ENCODE measurements around the gene GGT6.

The GGT6 gene

DNA sequence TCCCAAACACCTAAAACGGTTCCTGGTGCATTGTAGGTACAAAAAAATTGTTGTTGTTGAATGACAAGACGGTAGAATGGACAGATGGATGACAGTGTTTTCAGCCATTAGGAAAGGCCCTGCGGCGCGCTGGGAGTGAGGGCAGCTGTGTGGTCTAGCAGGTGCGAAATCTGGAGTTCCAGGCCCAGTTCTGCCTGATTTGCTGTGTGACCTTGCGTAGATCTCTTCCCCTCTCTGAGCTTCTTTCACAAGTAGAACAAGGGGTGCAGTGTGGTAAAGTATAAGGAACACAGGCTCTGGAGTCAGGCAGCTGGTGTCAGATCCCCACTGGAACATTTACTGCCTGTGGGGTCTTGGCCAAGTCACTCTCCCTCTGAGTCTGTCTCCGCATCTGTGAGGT, 36.4 kb downstream of the GGT6 start:
- DNase-seq (ENCODE audit: low read depth in 2 of 2) = no peak

DNA sequence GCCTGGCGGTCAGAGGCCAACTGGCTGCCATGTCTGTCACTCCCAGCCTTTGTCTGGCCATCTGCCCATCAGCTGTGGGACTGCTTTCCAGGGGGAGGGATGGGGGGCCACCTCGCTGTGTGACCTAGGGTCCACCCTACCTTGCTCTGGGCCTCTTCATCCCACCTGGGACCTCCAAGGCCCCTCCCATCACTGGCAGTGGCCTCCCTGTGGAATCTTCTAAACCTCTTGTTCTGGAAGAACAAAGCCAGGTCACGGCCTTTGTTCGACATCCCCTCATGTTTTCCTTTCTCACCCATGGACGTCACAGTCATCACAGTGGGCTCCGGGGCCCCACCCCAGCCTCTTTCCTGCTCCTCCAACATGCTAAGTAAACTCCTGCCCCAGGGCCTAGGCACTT, 37.7 kb downstream of the GGT6 start:
- DNase-seq (ENCODE audit: low read depth in 2 of 2) = no peak

DNA sequence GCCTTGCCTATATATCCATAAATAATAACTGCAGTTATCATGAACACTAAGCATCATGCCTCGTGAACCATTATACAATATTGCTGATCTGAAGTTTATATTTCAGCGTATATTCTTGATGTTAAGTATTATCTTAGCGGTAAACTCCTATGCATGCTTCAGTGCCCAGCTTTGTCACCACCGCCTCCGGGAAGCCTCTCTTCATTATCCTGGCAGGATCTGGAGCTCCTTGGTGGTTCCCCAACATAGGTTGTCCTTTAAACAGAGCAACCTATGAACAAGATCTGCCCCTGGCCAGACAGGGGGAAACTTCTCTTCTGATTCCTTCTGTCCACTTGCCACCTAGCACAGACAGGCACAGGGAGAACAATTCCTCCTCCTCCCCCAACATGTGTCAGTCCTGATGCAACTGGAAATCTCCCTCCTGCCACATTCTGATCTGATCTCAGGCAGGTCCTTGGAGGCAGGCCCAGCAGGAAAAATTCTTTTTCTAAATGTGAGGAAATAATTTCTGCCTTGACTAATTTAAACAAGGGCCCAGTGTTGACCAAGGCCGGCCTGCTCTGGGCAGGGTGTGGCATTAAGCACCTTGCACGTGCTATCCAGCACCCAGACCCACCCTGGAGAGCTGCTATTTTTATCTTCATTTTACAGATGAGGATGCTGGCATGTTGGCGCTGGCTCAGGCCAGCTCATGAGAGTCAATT, 39.3 kb downstream of the GGT6 start:
- DNase-seq (ENCODE audit: low read depth in 2 of 2) = no peak

DNA sequence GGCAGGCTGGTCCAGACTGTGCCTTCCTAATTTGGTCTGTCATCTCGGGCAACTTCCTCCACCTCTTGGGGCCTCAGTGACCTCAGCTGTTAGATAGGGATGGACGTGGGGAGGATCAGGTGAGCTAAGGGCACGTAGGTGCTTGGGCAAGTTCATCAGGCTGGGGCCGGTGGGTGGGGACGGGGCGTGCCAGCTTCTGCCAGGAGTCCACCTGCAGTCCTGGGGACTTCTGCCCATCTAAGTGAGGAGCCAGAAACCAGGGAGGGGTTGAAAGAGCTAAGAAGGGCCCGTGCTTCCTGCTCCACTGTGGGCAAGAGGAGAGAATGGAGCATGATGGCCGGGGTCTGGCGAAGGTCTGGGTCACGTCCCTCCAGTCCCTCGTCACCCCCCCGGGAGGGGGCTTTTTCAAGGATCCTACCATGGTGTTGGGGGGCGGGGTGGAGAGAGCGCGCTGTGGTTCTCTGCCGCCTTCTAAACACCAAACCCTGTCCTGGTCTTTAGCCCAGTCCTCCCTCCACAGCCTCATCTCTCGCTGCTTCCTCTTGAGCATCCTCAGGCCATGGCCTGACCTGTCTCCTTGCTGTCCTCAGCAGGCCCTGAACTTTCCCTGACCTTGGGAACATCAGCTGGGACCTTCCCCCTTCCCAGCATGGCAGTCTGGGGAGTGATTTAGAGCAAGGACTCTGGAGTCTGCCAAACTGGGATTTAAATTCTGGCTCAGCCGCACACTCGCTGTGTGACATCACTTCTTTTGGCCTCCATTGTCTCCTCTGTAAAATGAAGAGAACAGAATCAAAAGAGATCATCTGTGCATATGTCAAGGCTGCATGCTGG, 40.1 kb downstream of the GGT6 start:
- no peak for DNase-seq (ENCODE audit: low read depth in 2 of 2)

DNA sequence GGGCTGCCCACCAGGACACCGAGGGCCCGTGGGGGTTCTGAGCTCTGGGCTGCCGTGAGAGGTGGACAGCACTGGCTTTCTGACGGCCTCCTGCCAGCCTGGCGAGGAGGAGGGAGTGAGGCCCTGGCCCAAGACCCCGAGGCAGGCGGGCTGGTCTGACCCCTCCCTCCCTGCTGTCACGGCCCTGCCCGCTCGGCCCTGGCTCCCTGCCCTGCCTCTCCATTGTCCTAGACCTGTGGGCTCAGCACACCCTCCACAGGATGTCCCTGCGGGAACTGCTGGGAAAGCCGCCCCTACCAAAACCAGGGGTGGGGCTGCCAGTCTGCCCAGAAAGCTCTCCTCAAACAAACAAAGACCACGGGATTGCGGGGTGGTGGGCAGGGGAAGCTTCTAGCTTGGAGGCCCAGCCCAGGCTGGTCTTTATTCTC, 41.0 kb downstream of the GGT6 start:
- no peak for DNase-seq (ENCODE audit: low read depth in 2 of 2)

DNA sequence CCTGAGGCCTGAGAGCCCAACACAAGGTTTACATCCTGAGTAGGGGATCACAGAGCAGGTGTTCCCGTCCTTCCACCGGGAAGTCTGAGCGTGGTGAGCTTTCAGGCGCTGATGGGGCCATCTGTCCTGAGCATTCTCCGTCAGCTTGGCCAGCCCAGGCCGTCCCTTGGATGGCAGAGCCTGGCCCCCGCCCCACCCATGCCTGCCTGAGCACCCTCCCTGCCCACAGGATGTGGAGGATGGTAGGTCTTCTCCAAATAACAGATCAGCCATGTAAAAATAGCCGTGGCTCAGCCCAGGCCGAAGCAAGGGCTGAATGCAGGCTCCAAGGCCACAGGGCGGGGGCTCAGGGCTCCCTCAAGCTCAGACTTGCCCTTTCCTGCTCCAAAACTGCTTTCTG, 41.5 kb downstream of the GGT6 start:
- no peak for DNase-seq (ENCODE audit: low read depth in 2 of 2)

DNA sequence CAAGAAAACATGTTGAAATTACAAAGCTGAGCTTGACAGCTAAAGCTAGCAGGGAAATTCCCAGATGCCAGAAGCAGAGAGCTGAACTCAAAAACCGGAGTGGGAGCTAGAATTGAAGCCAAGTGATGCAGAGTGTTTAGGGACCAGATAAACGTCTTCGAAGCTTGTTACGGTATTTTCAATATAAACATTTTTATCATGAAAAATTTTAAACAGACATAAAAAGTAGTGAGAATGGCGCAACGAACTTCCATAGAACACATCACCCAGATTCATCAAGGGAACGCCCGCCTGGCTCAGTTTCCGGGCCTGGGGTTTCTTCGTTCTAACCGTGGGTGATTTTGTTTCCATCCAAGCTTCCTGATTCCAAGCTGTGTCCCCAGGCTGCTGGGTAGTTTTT, 43.6 kb downstream of the GGT6 start:
- DNase-seq (ENCODE audit: low read depth in 2 of 2) = no peak

DNA sequence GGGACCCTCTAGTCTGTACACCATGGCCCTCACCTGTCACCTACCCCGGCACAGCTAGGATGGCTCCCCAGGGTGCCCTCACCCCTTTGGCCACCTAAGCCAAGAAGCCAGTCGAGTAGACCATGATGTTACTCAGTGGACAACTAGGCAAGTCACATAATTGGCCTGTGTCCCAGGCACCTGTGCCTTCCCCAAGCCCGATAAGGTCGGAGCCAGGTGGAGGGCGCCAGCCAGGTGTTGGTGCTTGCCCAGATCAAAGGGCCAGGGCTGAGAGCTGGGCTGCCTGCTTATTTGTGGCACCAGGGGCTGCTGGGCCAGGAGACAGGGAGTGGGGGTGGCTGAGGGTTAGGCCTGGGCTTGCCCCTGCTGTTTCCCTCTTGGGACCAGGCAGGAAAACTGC, 44.9 kb downstream of the GGT6 start:
- no peak for DNase-seq (ENCODE audit: low read depth in 2 of 2)

DNA sequence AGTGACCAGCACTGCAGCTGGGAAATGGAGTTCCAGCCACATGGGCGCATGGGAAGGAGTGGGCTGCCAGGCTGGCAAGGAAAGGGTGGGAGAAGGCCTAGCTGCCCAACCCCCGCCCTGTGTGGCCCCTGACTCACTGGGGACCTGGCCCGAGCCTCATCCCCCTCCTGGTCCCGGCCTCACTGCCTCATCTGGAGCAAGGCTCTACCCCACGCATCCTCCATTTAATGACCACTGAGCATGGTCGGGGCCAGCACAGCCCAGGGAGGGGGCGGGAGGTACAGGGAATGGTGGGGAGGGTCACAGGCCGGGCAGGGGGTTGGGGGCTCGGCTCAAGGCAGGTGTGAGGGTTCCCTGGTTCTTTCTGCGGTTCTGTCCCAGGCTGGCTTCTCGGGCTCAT, 45.6 kb downstream of the GGT6 start:
- DNase-seq (ENCODE audit: low read depth in 2 of 2) = no peak

DNA sequence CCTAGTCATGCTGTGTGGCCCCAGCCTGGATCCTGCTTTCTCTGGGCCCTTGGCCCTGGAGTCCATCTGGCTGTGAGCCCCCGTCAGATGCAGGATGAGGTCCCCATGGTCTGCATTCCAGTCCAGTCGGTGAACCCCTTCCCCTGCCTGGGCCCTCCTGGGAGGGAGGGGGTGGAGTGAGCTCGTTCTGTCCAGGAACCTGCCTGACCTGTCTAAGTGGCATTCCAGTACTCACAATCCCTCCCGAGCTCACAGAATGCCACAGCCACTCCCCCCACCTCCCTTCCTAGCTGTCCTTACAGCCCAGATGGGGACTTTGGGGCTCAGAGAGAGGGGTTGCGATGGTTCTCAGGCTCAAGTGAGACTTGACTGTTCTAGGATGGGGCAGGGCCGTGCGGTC, 46.2 kb downstream of the GGT6 start:
- DNase-seq (ENCODE audit: low read depth in 2 of 2) = no peak

DNA sequence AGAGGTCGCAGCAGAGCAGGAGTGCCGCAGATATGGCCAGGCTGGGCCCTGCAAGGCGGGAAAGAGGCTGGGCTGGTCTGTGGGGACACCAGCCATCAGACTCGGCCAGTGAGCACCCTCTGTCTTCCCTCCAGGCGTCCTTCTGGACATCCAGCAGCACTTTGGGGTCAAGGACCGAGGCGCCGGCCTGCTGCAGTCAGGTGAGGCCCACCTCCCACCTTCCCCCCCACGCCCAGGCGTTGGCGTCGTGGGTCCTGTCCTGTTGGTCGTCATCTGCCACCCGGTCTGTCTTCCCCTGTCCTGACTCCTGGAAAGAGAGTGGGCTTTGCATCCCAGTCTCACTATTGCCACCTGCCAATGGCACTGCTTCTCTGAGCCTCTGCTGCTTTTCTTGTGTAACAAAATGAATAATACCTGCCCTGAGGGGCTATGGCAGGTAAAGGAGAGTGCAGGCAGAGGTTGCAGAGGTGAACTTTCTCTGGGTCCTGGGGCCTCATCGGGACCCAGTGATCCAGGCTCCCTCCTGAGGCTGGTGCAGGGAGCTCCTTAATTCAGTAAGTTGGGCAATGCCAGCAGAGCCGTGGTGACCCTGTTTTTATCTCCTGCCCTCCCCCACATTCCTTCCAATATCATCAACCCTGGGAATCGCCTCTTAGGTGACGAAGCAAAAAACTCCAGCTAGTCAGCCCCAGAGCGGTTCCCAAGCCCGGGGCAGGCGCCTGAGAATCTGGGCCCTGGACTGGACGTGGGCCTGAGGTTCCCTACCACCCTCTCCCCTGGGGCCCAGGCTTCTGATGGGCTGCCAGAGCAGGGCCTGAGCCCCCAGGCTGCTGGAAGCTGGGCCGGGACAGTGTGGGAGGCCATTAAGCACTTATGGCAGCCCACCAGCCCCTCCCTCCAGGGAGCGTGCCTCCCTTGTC, 47.0 kb downstream of the GGT6 start:
- DNase-seq (ENCODE audit: low read depth in 2 of 2) = no peak

DNA sequence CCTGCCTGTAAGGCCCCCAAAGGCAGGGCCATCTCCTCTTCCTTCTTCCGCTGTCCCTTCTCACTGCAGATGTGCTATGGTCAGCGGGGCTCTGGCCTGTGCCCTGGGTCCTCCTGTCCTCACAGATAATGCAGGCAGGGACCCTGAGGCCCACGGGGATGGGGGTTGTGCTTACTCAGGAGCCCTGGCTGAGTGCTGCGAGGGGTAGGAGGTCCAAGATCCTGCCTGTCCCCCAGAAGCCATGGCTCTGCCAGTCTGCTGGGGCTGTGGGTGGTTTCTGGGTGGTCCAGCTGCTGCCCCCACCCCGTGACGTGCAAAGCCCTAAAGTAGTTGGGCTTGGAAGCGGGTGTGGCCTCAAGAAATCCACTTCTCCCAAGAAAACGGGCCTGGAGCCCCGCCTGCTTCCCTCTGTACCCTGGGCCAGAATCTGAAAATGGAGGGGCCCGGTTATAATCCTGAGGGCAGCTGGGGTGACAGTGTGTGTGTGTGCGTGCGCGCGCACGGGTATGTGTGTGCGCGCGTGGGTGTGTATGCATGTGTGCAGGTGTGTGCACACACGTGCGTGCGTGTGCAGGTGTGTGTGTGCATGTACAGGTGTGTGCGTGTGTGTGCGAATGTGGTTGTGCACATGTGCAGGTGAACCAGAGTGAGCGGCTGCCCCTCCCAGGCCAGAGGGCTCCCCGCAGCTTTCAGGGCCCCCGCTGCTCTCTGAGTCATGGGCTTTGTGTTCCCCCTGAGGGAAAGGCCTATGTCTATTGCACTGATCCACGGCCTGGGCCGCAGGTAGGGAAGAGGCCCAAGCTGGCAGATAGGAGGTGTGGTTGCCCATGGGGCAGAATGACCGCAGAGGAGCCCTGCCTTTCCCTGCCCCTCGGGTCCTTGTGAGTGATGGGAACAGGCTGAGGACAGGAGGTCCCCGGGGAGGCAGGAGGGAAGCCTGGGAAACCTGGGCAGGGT, 47.9 kb downstream of the GGT6 start:
- DNase-seq (ENCODE audit: low read depth in 2 of 2) = no peak

DNA sequence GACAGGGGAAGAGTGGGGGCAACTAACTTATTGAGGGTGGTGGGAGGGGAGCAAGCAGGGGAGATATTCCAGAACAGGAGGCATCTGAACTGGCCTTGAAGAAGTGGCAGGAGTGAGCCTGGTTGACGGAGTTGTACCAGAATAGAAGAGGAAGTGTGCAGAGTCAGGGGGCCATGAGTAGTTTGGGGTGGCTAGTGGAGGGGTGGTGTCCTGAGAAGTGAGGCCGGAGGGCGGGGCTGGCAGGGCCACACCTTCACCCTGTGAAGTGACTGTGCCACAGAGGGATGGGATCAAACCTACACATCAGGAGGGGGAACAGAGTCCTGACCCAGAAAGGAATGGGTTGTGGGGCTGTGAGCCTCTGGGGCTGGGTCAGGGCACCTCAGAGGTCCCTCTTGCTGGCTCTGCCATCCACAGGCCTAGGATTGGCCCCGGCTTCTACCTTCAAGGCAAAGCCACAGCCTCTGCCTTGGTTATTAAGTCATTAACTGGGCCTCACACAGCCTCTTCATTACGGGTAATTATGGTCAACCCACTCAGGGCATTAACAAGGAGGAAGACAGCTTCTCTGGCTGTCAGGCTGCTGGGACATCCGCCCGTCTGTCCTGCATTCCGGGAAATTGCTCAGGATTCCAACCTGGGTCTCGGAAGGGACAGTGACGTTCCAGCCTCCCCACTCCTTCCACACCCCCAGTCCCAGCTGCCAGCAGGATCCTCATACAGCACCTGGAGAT, 49.0 kb downstream of the GGT6 start:
- no peak for DNase-seq (ENCODE audit: low read depth in 2 of 2)

DNA sequence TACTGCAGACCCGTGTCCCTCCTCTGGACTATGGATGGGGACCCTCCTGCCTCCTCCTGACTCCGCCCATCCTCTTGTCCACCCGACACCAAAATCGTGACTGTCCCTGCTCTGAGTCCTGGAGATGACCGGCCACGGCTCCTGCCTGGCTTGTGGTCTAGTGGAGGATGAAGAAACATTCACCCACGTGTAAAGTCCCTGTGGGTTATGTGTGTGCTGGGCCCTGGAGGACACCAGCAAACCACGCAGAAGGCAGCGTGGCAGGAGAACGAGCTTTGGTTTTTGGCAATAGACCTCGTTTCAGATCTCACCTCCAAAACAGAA, 49.8 kb downstream of the GGT6 start:
- DNase-seq (ENCODE audit: low read depth in 2 of 2) = no peak

DNA sequence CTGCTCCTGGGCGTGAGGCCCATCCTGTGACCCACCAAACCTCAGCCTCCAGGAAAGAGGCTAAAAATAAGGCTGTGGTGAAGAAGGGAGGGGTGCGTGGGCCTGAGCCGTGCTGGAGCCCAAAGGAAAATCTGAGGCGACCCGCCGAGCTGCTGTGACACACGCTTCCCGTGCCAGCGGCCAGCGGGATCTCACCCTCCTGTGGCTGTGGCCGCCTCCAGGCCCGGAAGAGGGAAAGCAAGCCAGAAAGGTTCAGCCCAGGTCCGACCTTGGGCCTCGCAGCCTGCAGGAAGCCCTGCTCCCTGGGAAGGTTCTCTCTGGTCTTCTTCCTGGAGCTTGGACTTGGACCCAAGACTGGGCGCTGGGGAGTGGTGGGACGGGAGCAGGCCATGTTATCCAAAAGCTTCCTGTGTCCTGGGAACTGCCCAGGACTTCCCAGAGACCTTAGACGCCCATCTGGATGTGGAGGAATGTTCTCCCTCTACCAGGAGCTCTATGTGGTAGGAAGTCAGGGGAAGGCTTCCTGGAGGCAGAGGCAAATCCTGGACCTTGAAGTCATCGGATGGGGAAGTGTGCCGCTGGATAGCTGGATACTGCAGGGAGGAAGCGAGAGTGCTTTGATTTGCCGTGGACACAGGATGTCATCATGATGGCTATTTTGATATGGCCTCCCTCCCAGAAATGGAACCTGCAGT, 50.3 kb downstream of the GGT6 start:
- DNase-seq (ENCODE audit: low read depth in 2 of 2) = no peak

DNA sequence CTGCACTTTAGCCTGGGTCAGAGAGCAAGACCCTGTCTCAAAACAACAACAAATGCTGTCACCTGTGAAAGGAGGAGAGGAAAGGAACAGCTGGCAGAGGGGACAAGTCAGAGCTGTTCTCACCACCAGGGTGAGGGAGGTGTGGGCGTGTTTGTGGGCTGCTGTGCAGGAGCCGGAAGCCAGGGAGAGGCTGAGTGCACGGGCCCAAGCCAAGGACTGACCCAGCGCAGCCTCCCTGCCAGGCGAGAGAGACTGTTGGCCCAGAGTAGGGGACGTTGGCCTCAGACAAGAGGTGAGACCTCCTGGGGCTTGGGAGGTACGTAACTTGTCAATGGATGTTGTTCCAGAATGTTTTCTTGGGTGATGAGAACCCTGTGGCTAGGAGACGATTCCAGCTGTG, 51.0 kb downstream of the GGT6 start:
- DNase-seq (ENCODE audit: low read depth in 2 of 2) = no peak

DNA sequence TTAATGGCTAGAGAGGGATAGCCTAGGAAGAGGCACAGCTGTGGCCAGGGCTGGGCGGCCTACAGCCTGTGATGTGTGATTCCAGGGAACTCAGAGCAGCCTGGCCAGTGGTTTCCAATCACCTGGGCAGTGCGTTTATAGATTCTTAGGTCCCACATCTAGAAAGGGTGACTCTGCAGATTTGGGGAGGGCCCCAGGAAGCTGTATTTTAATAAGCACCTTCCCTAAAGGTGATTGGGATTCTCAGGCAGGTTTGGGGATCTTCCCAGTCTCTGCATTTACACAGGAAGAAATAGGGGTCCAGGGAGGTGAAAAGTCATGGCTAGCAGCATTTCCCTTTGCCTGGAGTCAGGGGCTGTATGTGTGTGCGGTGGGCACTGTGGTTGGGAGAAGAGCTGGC, 52.2 kb downstream of the GGT6 start:
- no peak for DNase-seq (ENCODE audit: low read depth in 2 of 2)

DNA sequence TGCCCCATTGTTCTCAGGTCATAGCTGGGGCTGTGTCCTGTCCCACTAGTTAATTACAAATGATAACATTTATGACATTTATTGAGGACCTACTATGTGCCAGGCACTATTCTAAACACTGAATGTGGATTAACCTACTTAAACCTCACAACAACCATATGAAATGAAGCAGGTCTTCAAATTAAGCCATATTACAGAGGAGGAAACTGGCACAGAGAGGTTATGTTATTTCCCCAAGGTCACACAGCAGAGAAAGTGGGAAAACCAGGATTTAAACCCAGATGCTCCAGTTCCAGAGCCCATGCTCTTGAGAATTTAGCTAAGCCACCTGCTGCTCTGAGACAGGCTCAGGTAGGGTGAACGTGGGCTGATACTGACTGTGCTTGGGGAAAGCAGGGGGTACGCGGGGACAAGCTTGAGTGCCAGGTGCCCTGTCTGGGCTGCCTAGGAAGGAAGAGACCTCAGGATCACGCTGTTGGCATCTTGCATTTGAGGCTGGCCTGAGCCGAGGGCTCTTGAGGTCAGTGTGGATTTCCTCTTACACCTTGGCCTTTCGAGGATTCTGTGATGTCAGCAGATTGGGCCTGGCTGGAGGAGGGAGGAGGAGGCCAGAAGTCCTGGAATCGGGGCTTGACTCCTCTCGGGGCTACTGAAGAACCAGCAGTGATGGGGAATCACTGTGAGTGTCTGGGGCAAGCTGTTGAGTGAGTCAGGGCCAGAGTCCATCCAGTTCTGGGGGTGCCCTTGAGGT, 52.8 kb downstream of the GGT6 start:
- no peak for DNase-seq (ENCODE audit: low read depth in 2 of 2)

Measured in fibroblast of skin of left quadriceps (primary cell).